ENCODE data around the gene VCX3A. TPM values are rescaled to one million over a fixed set of nuclear protein-coding genes. Genes with fewer than 3 reads are reported as not detected.

Gene VCX3A
- total and polyA plus RNA-seq, 9 donors: not detected

GRCh38 chrX:6505960-6506359 is 29.0 kb downstream of the VCX3A start:
- no peaks in the 10 kb centered on the region for H3K36me3 ChIP-seq (ENCODE audit: control insufficient read depth, insufficient read depth, low read length)
- no peak for DNase-seq
- H3K27me3 ChIP-seq (ENCODE audit: control insufficient read depth, insufficient read depth, low read length): no peaks in the 10 kb centered on the region
- WGBS (ENCODE audit: insufficient coverage): 43% methylated on average over 1 of the region's 2 CpGs
- no peaks in the 10 kb centered on the region for H3K9me3 ChIP-seq (replicated peaks; ENCODE audit: control insufficient read depth, low read depth, low read length)
- no peaks in the 10 kb centered on the region for H3K4me1 ChIP-seq (ENCODE audit: control insufficient read depth, insufficient read depth, low read length)
- H3K27ac ChIP-seq (ENCODE audit: low read length): no peak overlapping the region
- no peak overlapping the region for H3K4me3 ChIP-seq (ENCODE audit: low read length)

DNA sequence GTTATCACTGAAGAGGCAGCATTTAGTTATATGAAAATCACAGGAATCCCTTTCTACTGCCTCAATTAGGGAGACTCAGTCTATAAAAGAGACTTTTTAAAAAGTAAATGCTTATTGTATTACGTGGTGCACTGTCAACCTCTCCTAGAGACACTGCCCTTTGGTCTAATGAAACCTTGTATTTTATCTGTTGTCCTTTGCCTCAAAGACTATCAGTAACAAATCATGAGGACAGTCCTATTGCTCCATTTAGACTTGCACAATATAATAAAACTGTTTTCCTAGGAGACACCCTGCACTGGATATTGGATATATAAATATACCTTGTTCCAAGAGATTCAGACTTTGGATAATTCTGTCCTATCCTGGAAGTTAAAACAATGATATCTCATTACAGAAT is 34.2 kb downstream of the VCX3A start:
- Histone ChIP-seq H3K27ac (ENCODE audit: low read length) (no peak overlapping the region), H3K36me3 (ENCODE audit: control insufficient read depth, insufficient read depth, low read length) (no peaks in the 10 kb centered on the region), H3K4me3 (ENCODE audit: low read length) (no peak overlapping the region), H3K9me3 (replicated peaks; ENCODE audit: control insufficient read depth, low read depth, low read length) (no peaks in the 10 kb centered on the region), H3K27me3 (ENCODE audit: control insufficient read depth, insufficient read depth, low read length) (no peaks in the 10 kb centered on the region), H3K4me1 (ENCODE audit: control insufficient read depth, insufficient read depth, low read length) (no peaks in the 10 kb centered on the region)
- no CpG with 5 or more reads among the region's 1 CpG for WGBS (ENCODE audit: insufficient coverage)
- DNase-seq: no peak

GRCh38 chrX:6498324-6498723 is 36.6 kb downstream of the VCX3A start:
- no CpG with 5 or more reads among the region's 2 CpGs for WGBS (ENCODE audit: insufficient coverage)
- peaks cover 3% of the 10 kb centered on the region for H3K9me3 ChIP-seq (replicated peaks; ENCODE audit: control insufficient read depth, low read depth, low read length)

More at GRCh38 chrX:6498324-6498723, 36.6 kb downstream of the VCX3A start:
- Histone ChIP-seq H3K27ac (ENCODE audit: low read length) (no peak overlapping the region), H3K4me3 (ENCODE audit: low read length) (no peak overlapping the region), H3K27me3 (ENCODE audit: control insufficient read depth, insufficient read depth, low read length) (no peaks in the 10 kb centered on the region), H3K4me1 (ENCODE audit: control insufficient read depth, insufficient read depth, low read length) (no peaks in the 10 kb centered on the region), H3K36me3 (ENCODE audit: control insufficient read depth, insufficient read depth, low read length) (no peaks in the 10 kb centered on the region)
- DNase-seq: no peak

Data from muscle of leg (tissue), 11 donors.